Erythroblast (primary cell): ENCODE measurements around the gene ZNF407.

Experiments used
- GATA1 ChIP-seq: IDR thresholded peaks from 2 replicates; pipeline ENCODE4 v1.6.1; 2011; ENCODE audit warnings: low read depth, mild to moderate bottlenecking, control low read depth, low read length, moderate library complexity
- POLR2A ChIP-seq: IDR thresholded peaks from 2 replicates; pipeline ENCODE4 v1.6.1; 2011; ENCODE audit warnings: mild to moderate bottlenecking, low read length

- no peak for TF ChIP-seq POLR2A
- TF ChIP-seq GATA1, result no peak
Measured at GRCh38 chr18:75104483-75104882, 506.8 kb downstream of the ZNF407 start.
